D721Med (cell line): ENCODE results near the gene NUP153.
"Not testable (repeated sequence)": the region's sequence is repeated elsewhere in the genome, so short reads cannot be mapped to it uniquely, and the experiment has no call there.

ENCODE experiments used
- DNase-seq: peaks from one replicate; pipeline ENCODE4 v3.0.0; 2011; ENCODE audit warnings: low spot score; ENCODE audit not compliant: insufficient read length
- FAIRE-seq: peaks from 2 replicates; lab custom pipeline; 2011; peaks lifted over from hg19 to GRCh38; lab: Jason Lieb, UNC
- TF ChIP-seq, protein P1 (sequence below): IDR thresholded peaks from 2 replicates; pipeline ENCODE4 v1.5.1; 2012; ENCODE audit warnings: mild to moderate bottlenecking, control low read depth; ENCODE audit not compliant: insufficient read depth; ENCODE audit errors: missing control alignments

Gene NUP153

GRCh38 chr6:17591287-17591686 lies 115.4 kb downstream of the NUP153 start:
- TF ChIP-seq, protein P1, sequence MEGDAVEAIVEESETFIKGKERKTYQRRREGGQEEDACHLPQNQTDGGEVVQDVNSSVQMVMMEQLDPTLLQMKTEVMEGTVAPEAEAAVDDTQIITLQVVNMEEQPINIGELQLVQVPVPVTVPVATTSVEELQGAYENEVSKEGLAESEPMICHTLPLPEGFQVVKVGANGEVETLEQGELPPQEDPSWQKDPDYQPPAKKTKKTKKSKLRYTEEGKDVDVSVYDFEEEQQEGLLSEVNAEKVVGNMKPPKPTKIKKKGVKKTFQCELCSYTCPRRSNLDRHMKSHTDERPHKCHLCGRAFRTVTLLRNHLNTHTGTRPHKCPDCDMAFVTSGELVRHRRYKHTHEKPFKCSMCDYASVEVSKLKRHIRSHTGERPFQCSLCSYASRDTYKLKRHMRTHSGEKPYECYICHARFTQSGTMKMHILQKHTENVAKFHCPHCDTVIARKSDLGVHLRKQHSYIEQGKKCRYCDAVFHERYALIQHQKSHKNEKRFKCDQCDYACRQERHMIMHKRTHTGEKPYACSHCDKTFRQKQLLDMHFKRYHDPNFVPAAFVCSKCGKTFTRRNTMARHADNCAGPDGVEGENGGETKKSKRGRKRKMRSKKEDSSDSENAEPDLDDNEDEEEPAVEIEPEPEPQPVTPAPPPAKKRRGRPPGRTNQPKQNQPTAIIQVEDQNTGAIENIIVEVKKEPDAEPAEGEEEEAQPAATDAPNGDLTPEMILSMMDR = no peak
- DNase-seq = no peak
- no peak for FAIRE-seq

GRCh38 chr6:17589406-17590096 lies 117.2 kb downstream of the NUP153 start:
- DNase-seq = no peak
- FAIRE-seq = no peak
- TF ChIP-seq, protein P1 = peak; percentile 16

DNA sequence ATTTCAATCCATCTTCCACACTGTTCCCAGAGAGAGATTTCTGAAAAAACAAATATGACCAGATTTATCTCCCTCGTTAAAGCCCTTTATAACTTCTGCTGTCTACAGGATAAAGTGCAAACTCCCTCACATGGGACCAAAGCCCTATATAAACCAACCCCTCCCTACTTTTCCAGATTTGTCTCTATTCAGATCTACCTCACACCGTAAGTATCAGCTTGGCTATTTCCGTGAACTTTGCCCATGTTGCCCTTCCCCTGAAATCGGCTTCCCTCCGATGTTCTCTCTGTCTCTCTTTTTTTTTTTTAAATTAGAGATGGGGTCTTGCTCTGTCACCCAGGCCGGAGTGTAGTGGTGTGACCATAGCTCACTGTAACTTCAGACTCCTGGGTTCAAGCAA lies 118.7 kb downstream of the NUP153 start:
- no peak for FAIRE-seq
- TF ChIP-seq, protein P1 = no peak
- no peak for DNase-seq

GRCh38 chr6:17586623-17587022 lies 120.1 kb downstream of the NUP153 start:
- DNase-seq, FAIRE-seq: not testable (repeated sequence)

DNA sequence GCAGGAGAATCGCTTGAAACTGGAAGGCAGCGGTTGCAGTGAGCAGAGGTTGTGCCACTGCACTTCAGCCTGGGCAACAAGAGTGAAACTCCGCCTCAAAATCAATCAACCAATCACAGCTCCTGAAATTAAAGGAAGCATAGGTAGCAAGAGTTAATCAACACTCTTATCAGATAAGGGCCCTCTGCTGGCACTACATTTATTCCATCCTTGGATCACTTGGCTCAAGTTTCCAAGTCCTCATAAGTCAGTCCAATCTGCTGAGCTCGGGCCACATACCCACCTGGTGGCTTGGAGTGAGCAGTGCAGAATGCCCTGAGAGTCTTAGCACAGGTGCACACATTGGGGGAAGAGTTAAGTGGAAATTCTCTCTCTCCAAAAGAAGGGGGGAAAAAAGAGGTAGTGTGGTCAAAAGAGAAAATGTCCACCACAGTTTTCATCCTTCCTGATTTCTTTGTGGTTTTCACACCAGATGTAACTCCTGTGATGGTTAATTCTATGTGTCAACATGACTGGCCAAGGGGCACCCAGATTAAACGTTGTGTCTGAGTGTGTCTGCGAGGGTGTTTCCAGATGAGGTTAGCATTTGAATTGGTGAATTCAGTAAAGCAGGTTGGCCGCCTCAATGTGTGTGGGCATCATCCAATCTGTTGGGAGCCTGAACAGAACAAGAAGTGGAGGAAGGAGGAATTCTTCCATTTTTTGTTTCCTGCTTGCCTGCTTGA lies 120.8 kb downstream of the NUP153 start:
- no peak for FAIRE-seq
- DNase-seq = no peak
- TF ChIP-seq, protein P1 = no peak

GRCh38 chr6:17584241-17584803 lies 122.4 kb downstream of the NUP153 start:
- no peak for FAIRE-seq
- peak; percentile 23 for DNase-seq
- TF ChIP-seq, protein P1 = peak; percentile 60

GRCh38 chr6:17583811-17584210 lies 122.9 kb downstream of the NUP153 start:
- FAIRE-seq = no peak
- no peak for DNase-seq
- TF ChIP-seq, protein P1 = no peak

- not testable (repeated sequence) for FAIRE-seq, DNase-seq
These were observed 125.4 kb downstream of the NUP153 start for GRCh38 chr6:17581282-17581681.
